ENCODE measurements around the gene RERE.

GRCh38 chr1:8358897-8359616 is 458.4 kb downstream of the RERE start:
- TF ChIP-seq CTCF (IDR thresholded peaks at IDR 0.05; ENCODE audit: borderline replicate concordance, extremely low read depth, low read length, poor library complexity, severe bottlenecking) (peak; percentile 15), EZH2 (IDR thresholded peaks at IDR 0.05; ENCODE audit: borderline replicate concordance, low read depth, low read length, severe bottlenecking) (no peak)
